H1 (cell line): Measurements from ENCODE around the gene LBP. TPM values are rescaled to one million over a fixed set of nuclear protein-coding genes. Genes with fewer than 3 reads are reported as not detected.

Source experiments
- CTCF ChIA-PET: fragments of 300-600 bp; sonication (Branson Sonifier 250); formaldehyde crosslinking; loops from one replicate; lab custom pipeline; 2021; ENCODE audit not compliant: partially characterized antibody; lab: Charles Lee
- POLR2A ChIA-PET: fragments of 300-600 bp; sonication (Branson Sonifier 250); formaldehyde crosslinking; loops from one replicate; lab custom pipeline; 2021; ENCODE audit warnings: inconsistent platforms; ENCODE audit not compliant: partially characterized antibody; lab: Charles Lee
- DNase-seq, 2 experiments: peaks; one replicate each; pipeline versions ENCODE4 v3.0.0 to v3.0.0-alpha.2; 2010 to 2022; ENCODE audit warnings: low spot score in 2 of 2, low read depth in 1 of 2, mixed read lengths in 1 of 2
- FAIRE-seq: peaks from 2 replicates; lab custom pipeline; 2011; peaks lifted over from hg19 to GRCh38; lab: Jason Lieb, UNC
- H2AFZ ChIP-seq: 2 replicates; pipeline ENCODE4 v1.8.1; 2012; ENCODE audit warnings: low read length, inconsistent platforms
- H2AK5ac ChIP-seq: 2 replicates; pipeline ENCODE4 v1.6.1; 2013; ENCODE audit warnings: low read depth, low read length
- H2BK120ac ChIP-seq: replicated peaks from 2 replicates; pipeline ENCODE3; 2013; ENCODE audit warnings: low read depth, low read length, inconsistent platforms
- H2BK12ac ChIP-seq: 2 replicates; pipeline ENCODE4 v1.6.1; 2013; ENCODE audit warnings: low read depth, low read length
- H2BK15ac ChIP-seq: 2 replicates; pipeline ENCODE4 v1.6.1; 2013; ENCODE audit warnings: low read length
- H2BK20ac ChIP-seq: 2 replicates; pipeline ENCODE4 v1.6.1; 2013; ENCODE audit warnings: low read length
- H2BK5ac ChIP-seq: 2 replicates; pipeline ENCODE4 v1.6.1; 2013; ENCODE audit warnings: low read depth, low read length
- H3K14ac ChIP-seq: 2 replicates; pipeline ENCODE4 v1.6.1; 2013; ENCODE audit warnings: inconsistent platforms; ENCODE audit not compliant: insufficient read length
- H3K18ac ChIP-seq: 2 replicates; pipeline ENCODE4 v1.6.1; 2013; ENCODE audit warnings: low read length; ENCODE audit errors: extremely low read depth
- H3K23ac ChIP-seq: 2 replicates; pipeline ENCODE4 v1.6.1; 2013; ENCODE audit warnings: inconsistent platforms; ENCODE audit not compliant: insufficient read length
- H3K23me2 ChIP-seq: 2 replicates; pipeline ENCODE4 v1.6.1; 2013; ENCODE audit warnings: low read depth, low read length
- H3K27ac ChIP-seq: 2 replicates; pipeline ENCODE4 v1.6.1; 2011; ENCODE audit warnings: low read depth, low read length, inconsistent platforms
- H3K27me3 ChIP-seq, 4 experiments: replicated peaks in 1 of 4; 1 replicate in 1 of 4; 2 replicates in 3 of 4; pipeline versions ENCODE4 v1.6.1 to v1.8.1; 2011 to 2013; ENCODE audit warnings: low read length in 3 of 4, mild to moderate bottlenecking in 3 of 4, inconsistent platforms in 2 of 4, mixed read lengths in 2 of 4, moderate library complexity in 1 of 4; ENCODE audit not compliant: control insufficient read depth in 3 of 4, insufficient read depth in 3 of 4; ENCODE audit errors: extremely low read depth in 1 of 4
- H3K36me3 ChIP-seq, 4 experiments: 2 replicates each; pipeline versions ENCODE4 v1.6.1 to v1.8.1; 2011 to 2013; ENCODE audit warnings: mild to moderate bottlenecking in 4 of 4, low read length in 3 of 4, moderate library complexity in 2 of 4, control low read depth in 1 of 4, inconsistent platforms in 1 of 4; ENCODE audit not compliant: insufficient read depth in 4 of 4, control insufficient read depth in 2 of 4
- H3K4ac ChIP-seq: replicated peaks from 2 replicates; pipeline ENCODE3; 2013; ENCODE audit warnings: low read length, low read depth, mixed read lengths, inconsistent platforms; ENCODE audit not compliant: insufficient read length
- H3K4me1 ChIP-seq, 4 experiments: replicated peaks in 1 of 4; 1 replicate in 1 of 4; 2 replicates in 3 of 4; pipeline versions ENCODE4 v1.6.1 to v1.8.1; 2011 to 2013; ENCODE audit warnings: low read length in 3 of 4, inconsistent platforms in 2 of 4, mixed read lengths in 1 of 4; ENCODE audit not compliant: insufficient read depth in 4 of 4, control insufficient read depth in 3 of 4
- H3K4me2 ChIP-seq, 2 experiments: 2 replicates each; pipeline versions ENCODE4 v1.6.1 to v1.8.1; 2011 to 2013; ENCODE audit warnings: low read depth in 2 of 2, low read length in 2 of 2, control low read depth in 1 of 2, inconsistent platforms in 1 of 2, mild to moderate bottlenecking in 1 of 2; ENCODE audit not compliant: insufficient read depth in 1 of 2
- H3K4me3 ChIP-seq, 4 experiments: fragments of 200-600, 300-600 bp in 1 of 4; sonication (generic), shearing (Covaris generic), sonication (Bioruptor Twin) in 1 of 4; 2 replicates each; pipeline versions ENCODE4 v1.5.1 to v1.8.1; 2011 to 2016; ENCODE audit warnings: low read length in 4 of 4, low read depth in 3 of 4, control low read depth in 2 of 4, inconsistent platforms in 2 of 4, mild to moderate bottlenecking in 2 of 4, mixed read lengths in 1 of 4, moderate library complexity in 1 of 4; ENCODE audit not compliant: insufficient read depth in 2 of 4; ENCODE audit errors: extremely low read depth in 1 of 4
- H3K56ac ChIP-seq: replicated peaks from 2 replicates; pipeline ENCODE3; 2013; ENCODE audit warnings: low read depth, mild to moderate bottlenecking, mixed read lengths, low read length, inconsistent platforms; ENCODE audit not compliant: insufficient read length
- H3K79me1 ChIP-seq: 2 replicates; pipeline ENCODE4 v1.6.1; 2013; ENCODE audit warnings: low read depth, low read length, control low read depth
- H3K79me2 ChIP-seq, 2 experiments: 2 replicates each; pipeline versions ENCODE4 v1.6.1 to v1.8.1; 2012 to 2013; ENCODE audit warnings: low read length in 2 of 2, mild to moderate bottlenecking in 2 of 2, inconsistent platforms in 1 of 2; ENCODE audit not compliant: insufficient read depth in 2 of 2, control insufficient read depth in 1 of 2
- H3K9ac ChIP-seq, 4 experiments: replicated peaks in 1 of 4; 1 replicate in 1 of 4; 2 replicates in 3 of 4; pipeline versions ENCODE4 v1.6.1 to v1.8.1; 2011 to 2013; ENCODE audit warnings: low read depth in 3 of 4, low read length in 3 of 4, control low read depth in 2 of 4, mild to moderate bottlenecking in 2 of 4, moderate library complexity in 2 of 4, inconsistent platforms in 1 of 4; ENCODE audit errors: extremely low read depth in 1 of 4
- H3K9me3 ChIP-seq, 2 experiments: 2 replicates each; pipeline versions ENCODE4 v1.6.1 to v1.8.1; 2012 to 2013; ENCODE audit warnings: mild to moderate bottlenecking in 2 of 2, moderate library complexity in 2 of 2, control low read depth in 1 of 2, inconsistent platforms in 1 of 2, low read depth in 1 of 2, low read length in 1 of 2, mixed read lengths in 1 of 2; ENCODE audit not compliant: insufficient read depth in 2 of 2
- H4K20me1 ChIP-seq, 2 experiments: replicated peaks in 1 of 2; 2 replicates each; pipeline versions ENCODE3 to v1.8.1; 2011 to 2013; ENCODE audit warnings: inconsistent platforms in 2 of 2, low read length in 2 of 2, mild to moderate bottlenecking in 1 of 2; ENCODE audit not compliant: insufficient read depth in 2 of 2, control insufficient read depth in 1 of 2
- H4K5ac ChIP-seq: 2 replicates; pipeline ENCODE4 v1.6.1; 2013; ENCODE audit warnings: low read length, low read depth, mixed read lengths, inconsistent platforms; ENCODE audit not compliant: insufficient read length
- H4K8ac ChIP-seq: 2 replicates; pipeline ENCODE4 v1.8.0; 2013; ENCODE audit warnings: mild to moderate bottlenecking, moderate library complexity, low read length, inconsistent platforms; ENCODE audit not compliant: insufficient read depth; ENCODE audit errors: extremely low read depth
- H4K91ac ChIP-seq: replicated peaks from 2 replicates; pipeline ENCODE3; 2013; ENCODE audit warnings: low read length, mixed read lengths, inconsistent platforms; ENCODE audit not compliant: insufficient read length
- BCL11A ChIP-seq, 2 experiments: IDR thresholded peaks; one replicate each; pipeline ENCODE4 v1.6.1; 2011; ENCODE audit warnings: low read depth in 2 of 2, low read length in 2 of 2, mild to moderate bottlenecking in 2 of 2
- CTBP2 ChIP-seq: IDR thresholded peaks from 2 replicates; pipeline ENCODE4 v1.7.0; 2011; ENCODE audit warnings: borderline replicate concordance, mild to moderate bottlenecking, moderate library complexity, mixed read lengths, low read length; ENCODE audit not compliant: insufficient read depth, insufficient read length
- CTCF ChIP-seq, 3 experiments: IDR thresholded peaks; 1 replicate in 2 of 3; 2 replicates in 1 of 3; pipeline versions ENCODE4 v1.5.1 to v1.6.1; 2011; ENCODE audit warnings: low read length in 3 of 3, mild to moderate bottlenecking in 3 of 3, inconsistent platforms in 2 of 3, low read depth in 1 of 3, moderate library complexity in 1 of 3; ENCODE audit not compliant: insufficient read depth in 1 of 3; ENCODE audit errors: control extremely low read depth in 1 of 3
- E2F6 ChIP-seq: IDR thresholded peaks from 2 replicates; pipeline ENCODE4 v1.6.1; 2012; ENCODE audit warnings: inconsistent platforms
- EP300 ChIP-seq, 2 experiments: IDR thresholded peaks; 1 replicate in 1 of 2; 2 replicates in 1 of 2; pipeline ENCODE4 v1.6.1; 2011 to 2012; ENCODE audit warnings: low read depth in 2 of 2, low read length in 2 of 2, mild to moderate bottlenecking in 2 of 2, borderline replicate concordance in 1 of 2, inconsistent platforms in 1 of 2, moderate library complexity in 1 of 2
- FOSL1 ChIP-seq: IDR thresholded peaks from 2 replicates; pipeline ENCODE4 v1.6.1; 2011; ENCODE audit warnings: mild to moderate bottlenecking, low read depth, low read length, moderate library complexity; ENCODE audit not compliant: insufficient read depth
- POU5F1 ChIP-seq: IDR thresholded peaks from 2 replicates; pipeline ENCODE4 v1.6.1; 2011; ENCODE audit warnings: low read depth, mild to moderate bottlenecking, low read length, moderate library complexity
- TAF7 ChIP-seq: optimal IDR thresholded peaks from 2 replicates; pipeline ENCODE3; 2011; ENCODE audit warnings: low read depth, mild to moderate bottlenecking, inconsistent platforms, low read length, moderate library complexity, borderline replicate concordance
- WGBS, 2 experiments: shearing (Covaris generic) in 1 of 2; methylation state at CpG; one replicate each; pipeline versions ENCODE4 v1.1.6 to v1.1.7; 2013 to 2015; ENCODE audit warnings: low lambda C conversion rate in 2 of 2, mixed read lengths in 2 of 2, inconsistent platforms in 1 of 2, low coverage in 1 of 2, missing lambda C conversion rate in 1 of 2; ENCODE audit not compliant: insufficient replicate concordance in 2 of 2, insufficient coverage in 1 of 2, insufficient read length in 1 of 2; ENCODE audit errors: extremely low coverage in 1 of 2, missing lambda C conversion rate in 1 of 2; 5-methylcytosine and 5-hydroxymethylcytosine counted together
- polyA plus RNA-seq, 7 experiments: library from polyadenylated mRNA; depleted of rRNA in 3 of 7; stranded (reverse) in 5 of 7; unstranded in 2 of 7; fragments of >200 nt in 5 of 7; fragments of 200-250 nt in 2 of 7; gene quantifications; 1 replicate in 5 of 7; 2 replicates in 1 of 7; 4 replicates in 1 of 7; pipeline versions ENCODE4 v1.2.1 to v1.2.3, GENCODE V29; 2011 to 2013; ENCODE audit warnings: missing spikeins in 2 of 7, mixed read lengths in 2 of 7
- total RNA-seq: library from RNA; stranded (reverse); fragmentation: NEBNext Ultra II Directional; extraction: Animal tissue kit (Norgen Biotek cat#: 25700); gene quantifications from 2 replicates; pipeline ENCODE4 v1.2.1, GENCODE V29; 2021
- TF ChIP-seq, protein P1 (sequence below): IDR thresholded peaks from 2 replicates; pipeline ENCODE4 v1.6.1; 2011; ENCODE audit warnings: low read length, improper control_type of control experiment

Gene LBP
- total and polyA plus RNA-seq, 2 of the 8 experiments (the other 6 are each of a cell fraction or from before 2014, with no cell fraction given): 0.60 to 0.63 TPM

DNA sequence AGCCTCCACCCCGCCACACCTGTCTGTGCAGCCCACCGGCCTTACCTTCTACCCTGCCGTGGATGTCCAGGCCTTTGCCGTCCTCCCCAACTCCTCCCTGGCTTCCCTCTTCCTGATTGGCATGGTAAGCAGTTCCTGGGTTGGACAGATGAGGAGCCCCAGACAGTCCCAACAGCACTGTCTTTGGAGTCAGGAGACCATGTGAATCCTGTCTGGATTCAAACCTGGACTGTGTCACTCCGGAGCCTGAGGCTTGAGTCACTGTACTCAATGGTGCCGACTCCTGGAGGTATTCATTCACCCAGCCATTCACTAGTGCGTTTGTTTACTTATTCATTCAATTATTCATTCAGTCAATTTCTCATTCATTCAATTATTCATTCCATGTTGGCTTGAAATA, 20.0 kb upstream of the LBP start:
- CTCF ChIA-PET: interaction anchor here (0.8 to 2.7 kb wide), 2 partner anchors 11 to 12 kb away, joined by 3 to 25 read pairs; no protein-coding TSS in a partner anchor
- no peak overlapping the region for H3K23ac ChIP-seq
- H3K4me1 ChIP-seq: no peaks in the 10 kb centered on the region
- no peak for TF ChIP-seq E2F6
- TF ChIP-seq EP300 (IDR thresholded peaks at IDR 0.05; ENCODE audit: borderline replicate concordance in 1 of 2, low read depth in 2 of 2, low read length in 2 of 2): no peak
- TF ChIP-seq CTBP2: no peak
- TF ChIP-seq BCL11A (IDR thresholded peaks at IDR 0.05; ENCODE audit: low read depth in 2 of 2, low read length in 2 of 2): no peak
- no peak for TF ChIP-seq TAF7
- TF ChIP-seq CTCF (IDR thresholded peaks at IDR 0.05; ENCODE audit: control extremely low read depth in 1 of 3, insufficient read depth in 1 of 3, low read depth in 1 of 3, low read length in 3 of 3): no peak
- no peak for TF ChIP-seq POU5F1
- TF ChIP-seq FOSL1: no peak
- TF ChIP-seq, protein P1, sequence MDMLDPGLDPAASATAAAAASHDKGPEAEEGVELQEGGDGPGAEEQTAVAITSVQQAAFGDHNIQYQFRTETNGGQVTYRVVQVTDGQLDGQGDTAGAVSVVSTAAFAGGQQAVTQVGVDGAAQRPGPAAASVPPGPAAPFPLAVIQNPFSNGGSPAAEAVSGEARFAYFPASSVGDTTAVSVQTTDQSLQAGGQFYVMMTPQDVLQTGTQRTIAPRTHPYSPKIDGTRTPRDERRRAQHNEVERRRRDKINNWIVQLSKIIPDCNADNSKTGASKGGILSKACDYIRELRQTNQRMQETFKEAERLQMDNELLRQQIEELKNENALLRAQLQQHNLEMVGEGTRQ: no peak

More for the DNA sequence above, 20.0 kb upstream of the LBP start:
- no peaks in the 10 kb centered on the region for H3K27me3 ChIP-seq
- H4K8ac ChIP-seq: no peak overlapping the region
- H3K36me3 ChIP-seq: no peaks in the 10 kb centered on the region
- no peak overlapping the region for H3K27ac ChIP-seq
- no peak overlapping the region for H2BK120ac ChIP-seq
- FAIRE-seq (no peak), DNase-seq (no peak)
- POLR2A ChIA-PET: no interaction called here
- H3K4ac ChIP-seq: no peak overlapping the region
- H4K20me1 ChIP-seq: no peaks in the 10 kb centered on the region
- no peak overlapping the region for H2AFZ ChIP-seq
- H2BK20ac ChIP-seq: no peak overlapping the region
- H4K91ac ChIP-seq: no peak overlapping the region
- no peaks in the 10 kb centered on the region for H3K9me3 ChIP-seq
- H4K5ac ChIP-seq: no peak overlapping the region
- no peak overlapping the region for H2BK15ac ChIP-seq
- H3K4me3 ChIP-seq: no peak overlapping the region
- H3K14ac ChIP-seq: no peak overlapping the region
- H3K56ac ChIP-seq: no peak overlapping the region
- no peaks in the 10 kb centered on the region for H3K79me1 ChIP-seq
- no peak overlapping the region for H3K4me2 ChIP-seq
- WGBS, 2 experiments: 88% methylated on average over 7 of the region's 7 CpGs; no CpG with 5 or more reads in 1 of the 2 experiments
- no peaks in the 10 kb centered on the region for H3K23me2 ChIP-seq
- no peak overlapping the region for H2AK5ac ChIP-seq
- H2BK12ac ChIP-seq: no peak overlapping the region
- H2BK5ac ChIP-seq: no peak overlapping the region
- H3K79me2 ChIP-seq: no peaks in the 10 kb centered on the region
- H3K9ac ChIP-seq: no peak overlapping the region
- no peak overlapping the region for H3K18ac ChIP-seq
